Measurements from ENCODE around the gene TBC1D22B. TPM values are rescaled to one million over a fixed set of nuclear protein-coding genes. Genes with fewer than 3 reads are reported as not detected.

The TBC1D22B gene
- polyA plus RNA-seq, 1 of the 3 experiments (the other 2 are of a cell fraction), result 5.3 TPM

DNA sequence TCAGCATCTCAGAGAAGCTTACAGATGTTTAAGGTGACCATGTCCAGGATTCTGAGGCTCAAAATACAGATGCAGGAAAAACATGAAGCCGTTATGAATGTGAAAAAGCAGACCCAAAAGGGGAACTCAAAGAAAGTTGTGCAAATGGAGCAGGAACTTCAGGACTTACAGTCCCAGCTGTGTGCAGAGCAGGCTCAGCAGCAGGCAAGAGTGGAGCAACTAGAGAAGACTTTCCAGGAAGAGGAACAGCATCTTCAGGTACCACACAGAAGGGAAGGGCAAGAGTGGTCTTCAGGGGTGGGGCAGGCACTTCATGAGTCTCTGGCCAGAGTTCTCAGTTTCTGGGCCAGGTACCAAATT is 111.4 kb downstream of the TBC1D22B start:
- H3K9me2 ChIP-seq, result no peaks in the 10 kb centered on the region
- no peak for TF ChIP-seq POLR2AphosphoS5 (IDR thresholded peaks at IDR 0.05; ENCODE audit: low read depth, low read length)
- no peak for TF ChIP-seq FOXM1 (IDR thresholded peaks at IDR 0.05; ENCODE audit: low read depth)
- TF ChIP-seq GABPA (IDR thresholded peaks at IDR 0.05; ENCODE audit: low read depth), result no peak
- TF ChIP-seq, protein P1, sequence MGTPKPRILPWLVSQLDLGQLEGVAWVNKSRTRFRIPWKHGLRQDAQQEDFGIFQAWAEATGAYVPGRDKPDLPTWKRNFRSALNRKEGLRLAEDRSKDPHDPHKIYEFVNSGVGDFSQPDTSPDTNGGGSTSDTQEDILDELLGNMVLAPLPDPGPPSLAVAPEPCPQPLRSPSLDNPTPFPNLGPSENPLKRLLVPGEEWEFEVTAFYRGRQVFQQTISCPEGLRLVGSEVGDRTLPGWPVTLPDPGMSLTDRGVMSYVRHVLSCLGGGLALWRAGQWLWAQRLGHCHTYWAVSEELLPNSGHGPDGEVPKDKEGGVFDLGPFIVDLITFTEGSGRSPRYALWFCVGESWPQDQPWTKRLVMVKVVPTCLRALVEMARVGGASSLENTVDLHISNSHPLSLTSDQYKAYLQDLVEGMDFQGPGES (IDR thresholded peaks at IDR 0.05; ENCODE audit: low read depth, low read length), result no peak
- TF ChIP-seq PBX3 (IDR thresholded peaks at IDR 0.05), result no peak
- no peak for TF ChIP-seq TEAD4 (IDR thresholded peaks at IDR 0.05; ENCODE audit: borderline replicate concordance, insufficient read depth)
- TF ChIP-seq YY1 (IDR thresholded peaks at IDR 0.05; ENCODE audit: low read depth), result no peak
- 95% methylated on average over 1 of the region's 1 CpG for WGBS (ENCODE audit: low lambda C conversion rate)
- peaks cover 0 to 6% of the 10 kb centered on the region in 2 experiments; a peak in 2 of 4 replicates for H3K4me1 ChIP-seq (ENCODE audit: control insufficient read depth in 1 of 2, insufficient read depth in 2 of 2, low read depth in 1 of 2, low read length in 1 of 2)
- H3K9me3 ChIP-seq, result no peaks in the 10 kb centered on the region
- H2AFZ ChIP-seq (ENCODE audit: low read depth), result no peak overlapping the region
- H3K36me3 ChIP-seq (replicated peaks in 1 of 2; ENCODE audit: control insufficient read depth in 1 of 2, insufficient read depth in 2 of 2, low read length in 1 of 2), result peaks cover 47 to 53% of the 10 kb centered on the region in 2 experiments
- H3F3A ChIP-seq (replicated peaks; ENCODE audit: insufficient read depth), result no peaks in the 10 kb centered on the region
- DNase-seq, result no peak
- H3K79me2 ChIP-seq (ENCODE audit: insufficient read depth), result 0 out of 2 replicates have a peak, but pooled peaks cover 10% of the 10 kb centered on the region
- POLR2A ChIA-PET, result no interaction called here
- H4K20me1 ChIP-seq (ENCODE audit: insufficient read depth), result no peaks in the 10 kb centered on the region
- H3K4me3 ChIP-seq (ENCODE audit: low read depth in 2 of 2, low read length in 1 of 2), result no peak overlapping the region
- H3K27ac ChIP-seq (ENCODE audit: low read depth in 2 of 2, low read length in 1 of 2), result no peak overlapping the region
- no peaks in the 10 kb centered on the region for H3K27me3 ChIP-seq (ENCODE audit: insufficient read depth)
- CTCF ChIA-PET, result interaction anchor here (0.8 to 2.0 kb wide), 3 partner anchors 43 to 323 kb away, joined by 3 to 5 read pairs (median 5); no protein-coding TSS in a partner anchor
- H3K9ac ChIP-seq, result no peak overlapping the region
- H3K4me2 ChIP-seq, result no peak overlapping the region

GRCh38 chr6:37369321-37370201 is 112.0 kb downstream of the TBC1D22B start:
- Histone ChIP-seq H3K4me2 (no peak overlapping the region), H3K36me3 (replicated peaks in 1 of 2; ENCODE audit: control insufficient read depth in 1 of 2, insufficient read depth in 2 of 2, low read length in 1 of 2) (peaks cover 48 to 56% of the 10 kb centered on the region in 2 experiments)

More at GRCh38 chr6:37369321-37370201, 112.0 kb downstream of the TBC1D22B start:
- H2AFZ ChIP-seq (ENCODE audit: low read depth), result no peak overlapping the region
- ChIA-PET POLR2A (no interaction called here), CTCF (interaction anchor here (1.2 to 2.0 kb wide), 2 partner anchors 44 to 322 kb away, joined by 5 read pairs; no protein-coding TSS in a partner anchor)
- no peaks in the 10 kb centered on the region for H4K20me1 ChIP-seq (ENCODE audit: insufficient read depth)
- TF ChIP-seq EP300 (IDR thresholded peaks at IDR 0.05; ENCODE audit: borderline replicate concordance in 1 of 2, low read depth in 1 of 2, low read length in 1 of 2), result no peak
- TF ChIP-seq YY1 (IDR thresholded peaks at IDR 0.05; ENCODE audit: low read depth), result no peak
- TF ChIP-seq NRF1 (IDR thresholded peaks at IDR 0.05; ENCODE audit: low read depth, low read length), result no peak
- TF ChIP-seq FOSL2 (IDR thresholded peaks at IDR 0.05; ENCODE audit: borderline replicate concordance, low read depth), result no peak
- TF ChIP-seq TCF12 (IDR thresholded peaks at IDR 0.05), result no peak
- no peak for TF ChIP-seq FOXJ3 (CRISPR knock-in tag; IDR thresholded peaks at IDR 0.05)
- no peak for TF ChIP-seq JUND (IDR thresholded peaks at IDR 0.05)
- TF ChIP-seq RCOR1 (IDR thresholded peaks at IDR 0.05; ENCODE audit: low read length), result no peak
- TF ChIP-seq CTCF (IDR thresholded peaks at IDR 0.05), result no peak
- no peak for TF ChIP-seq ELF1 (IDR thresholded peaks at IDR 0.05)
- TF ChIP-seq ZBTB33 (IDR thresholded peaks at IDR 0.05; ENCODE audit: borderline replicate concordance, low read depth), result no peak
- no peaks in the 10 kb centered on the region for H3K9me2 ChIP-seq
- no peak overlapping the region for H3K27ac ChIP-seq (ENCODE audit: low read depth in 2 of 2, low read length in 1 of 2)
- no peak overlapping the region for H3K4me3 ChIP-seq (ENCODE audit: low read depth in 2 of 2, low read length in 1 of 2)
- no peaks in the 10 kb centered on the region for H3K27me3 ChIP-seq (ENCODE audit: insufficient read depth)
- H3K79me2 ChIP-seq (ENCODE audit: insufficient read depth), result 0 out of 2 replicates have a peak, but pooled peaks cover 10% of the 10 kb centered on the region
- no peaks in the 10 kb centered on the region for H3F3A ChIP-seq (replicated peaks; ENCODE audit: insufficient read depth)
- WGBS (ENCODE audit: low lambda C conversion rate), result 50% methylated on average over 1 of the region's 1 CpG
- peaks cover 0 to 6% of the 10 kb centered on the region in 2 experiments; a peak in 2 of 4 replicates for H3K4me1 ChIP-seq (ENCODE audit: control insufficient read depth in 1 of 2, insufficient read depth in 2 of 2, low read depth in 1 of 2, low read length in 1 of 2)
- DNase-seq, result no peak
- no peak overlapping the region for H3K9ac ChIP-seq
- H3K9me3 ChIP-seq, result no peaks in the 10 kb centered on the region
